Osteoblast (primary cell): ENCODE results near the gene MAGEB3. TPM values are rescaled to one million over a fixed set of nuclear protein-coding genes. Genes with fewer than 3 reads are reported as not detected.

Experiments
- DNase-seq: peaks from one replicate; pipeline ENCODE4 v3.0.0; 2011; ENCODE audit warnings: low spot score, mixed read lengths; ENCODE audit not compliant: insufficient read length; ENCODE audit errors: missing footprints
- H2AFZ ChIP-seq: 2 replicates; pipeline ENCODE4 v1.6.0; 2011; ENCODE audit warnings: mild to moderate bottlenecking, low read length
- H3K27ac ChIP-seq: 2 replicates; pipeline ENCODE4 v1.5.1; 2011; ENCODE audit warnings: mild to moderate bottlenecking, low read depth, low read length, moderate library complexity
- H3K27me3 ChIP-seq: 2 replicates; pipeline ENCODE4 v1.6.0; 2012; ENCODE audit warnings: mild to moderate bottlenecking, control low read depth, inconsistent platforms, low read length, moderate library complexity; ENCODE audit not compliant: insufficient read depth
- H3K36me3 ChIP-seq: 2 replicates; pipeline ENCODE4 v1.5.1; 2011; ENCODE audit warnings: mild to moderate bottlenecking, low read length, control low read depth, moderate library complexity; ENCODE audit not compliant: insufficient read depth
- H3K4me1 ChIP-seq: 2 replicates; pipeline ENCODE4 v1.5.1; 2011; ENCODE audit warnings: mild to moderate bottlenecking, low read length, control low read depth, moderate library complexity; ENCODE audit not compliant: insufficient read depth
- H3K4me2 ChIP-seq: 2 replicates; pipeline ENCODE4 v1.6.0; 2011; ENCODE audit warnings: mild to moderate bottlenecking, low read length; ENCODE audit not compliant: insufficient read depth
- H3K4me3 ChIP-seq: fragments of 200-600 bp; sonication (generic); 3 replicates; pipeline ENCODE4 v1.5.1; 2012; ENCODE audit warnings: mild to moderate bottlenecking, low read length, inconsistent platforms; ENCODE audit not compliant: insufficient read depth
- H3K79me2 ChIP-seq: 2 replicates; pipeline ENCODE4 v1.6.0; 2012; ENCODE audit warnings: mild to moderate bottlenecking, low read length, control low read depth, inconsistent platforms; ENCODE audit not compliant: insufficient read depth
- H3K9me3 ChIP-seq: 2 replicates; pipeline ENCODE4 v1.5.1; 2011; ENCODE audit warnings: low read depth, low read length, control low read depth
- H4K20me1 ChIP-seq: 2 replicates; pipeline ENCODE4 v1.6.0; 2012; ENCODE audit warnings: mild to moderate bottlenecking, low read length, control low read depth; ENCODE audit not compliant: insufficient read depth
- total RNA-seq: library from RNA; depleted of rRNA; stranded (reverse); fragments of >200 nt; gene quantifications from 2 replicates; pipeline ENCODE4 v1.2.3, GENCODE V29; 2012
- TF ChIP-seq, protein P1 (sequence below): IDR thresholded peaks from 2 replicates; pipeline ENCODE4 v1.5.1; 2011; ENCODE audit warnings: mild to moderate bottlenecking, low read depth, low read length, moderate library complexity; ENCODE audit errors: extremely low read depth

Gene MAGEB3
- total RNA-seq, 1 donor, result not detected

DNA sequence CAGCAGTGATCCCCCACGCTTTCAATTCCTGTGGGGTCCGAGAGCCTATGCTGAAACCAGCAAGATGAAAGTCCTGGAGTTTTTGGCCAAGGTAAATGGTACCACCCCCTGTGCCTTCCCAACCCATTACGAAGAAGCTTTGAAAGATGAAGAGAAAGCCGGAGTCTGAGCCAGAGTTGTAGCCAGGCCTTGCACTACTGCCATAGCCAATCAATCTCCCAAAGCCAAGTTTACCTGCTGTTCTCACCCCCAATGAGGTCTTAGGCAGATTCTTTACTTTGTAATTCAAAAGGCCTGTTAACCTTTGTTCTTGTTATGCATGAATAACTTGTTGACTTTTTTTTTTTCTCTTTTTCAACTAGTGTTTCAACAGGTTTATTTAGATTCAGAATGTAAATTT lies 11.1 kb upstream of the MAGEB3 start:
- Histone ChIP-seq H3K79me2 (no peaks in the 10 kb centered on the region), H3K36me3 (no peaks in the 10 kb centered on the region), H3K4me3 (no peak overlapping the region), H3K27me3 (no peaks in the 10 kb centered on the region), H3K27ac (no peak overlapping the region), H3K9me3 (no peaks in the 10 kb centered on the region), H3K4me1 (no peaks in the 10 kb centered on the region), H4K20me1 (no peaks in the 10 kb centered on the region), H2AFZ (no peak overlapping the region), H3K4me2 (no peak overlapping the region)
- TF ChIP-seq, protein P1, sequence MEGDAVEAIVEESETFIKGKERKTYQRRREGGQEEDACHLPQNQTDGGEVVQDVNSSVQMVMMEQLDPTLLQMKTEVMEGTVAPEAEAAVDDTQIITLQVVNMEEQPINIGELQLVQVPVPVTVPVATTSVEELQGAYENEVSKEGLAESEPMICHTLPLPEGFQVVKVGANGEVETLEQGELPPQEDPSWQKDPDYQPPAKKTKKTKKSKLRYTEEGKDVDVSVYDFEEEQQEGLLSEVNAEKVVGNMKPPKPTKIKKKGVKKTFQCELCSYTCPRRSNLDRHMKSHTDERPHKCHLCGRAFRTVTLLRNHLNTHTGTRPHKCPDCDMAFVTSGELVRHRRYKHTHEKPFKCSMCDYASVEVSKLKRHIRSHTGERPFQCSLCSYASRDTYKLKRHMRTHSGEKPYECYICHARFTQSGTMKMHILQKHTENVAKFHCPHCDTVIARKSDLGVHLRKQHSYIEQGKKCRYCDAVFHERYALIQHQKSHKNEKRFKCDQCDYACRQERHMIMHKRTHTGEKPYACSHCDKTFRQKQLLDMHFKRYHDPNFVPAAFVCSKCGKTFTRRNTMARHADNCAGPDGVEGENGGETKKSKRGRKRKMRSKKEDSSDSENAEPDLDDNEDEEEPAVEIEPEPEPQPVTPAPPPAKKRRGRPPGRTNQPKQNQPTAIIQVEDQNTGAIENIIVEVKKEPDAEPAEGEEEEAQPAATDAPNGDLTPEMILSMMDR, result no peak
- no peak for DNase-seq

DNA sequence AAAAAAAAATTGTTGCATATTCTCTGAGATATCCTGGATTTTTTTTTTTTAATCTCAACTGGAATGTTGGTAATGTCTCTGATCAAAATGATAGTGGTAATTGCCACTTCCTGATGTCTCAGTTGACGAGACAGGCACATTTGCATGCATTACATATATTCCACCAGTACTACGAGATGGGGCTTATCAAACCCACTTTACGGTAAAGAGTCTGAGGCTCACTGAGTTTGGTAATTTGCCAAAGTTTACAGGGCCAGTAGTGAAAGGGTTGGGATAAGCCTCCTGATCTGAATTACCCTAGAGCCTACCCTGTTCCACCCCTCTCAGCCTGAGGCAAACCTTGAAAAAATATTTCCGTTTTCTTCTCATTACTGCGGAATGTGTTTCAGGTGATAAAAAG lies 9.8 kb upstream of the MAGEB3 start:
- H3K4me3 ChIP-seq, result no peak overlapping the region
- H4K20me1 ChIP-seq, result no peaks in the 10 kb centered on the region
- no peaks in the 10 kb centered on the region for H3K36me3 ChIP-seq
- DNase-seq, result no peak
- H2AFZ ChIP-seq, result no peak overlapping the region
- H3K27ac ChIP-seq, result no peak overlapping the region
- H3K4me2 ChIP-seq, result no peak overlapping the region
- H3K27me3 ChIP-seq, result no peaks in the 10 kb centered on the region
- no peaks in the 10 kb centered on the region for H3K4me1 ChIP-seq
- TF ChIP-seq, protein P1, result no peak
- H3K9me3 ChIP-seq, result no peaks in the 10 kb centered on the region
- H3K79me2 ChIP-seq, result no peaks in the 10 kb centered on the region

DNA sequence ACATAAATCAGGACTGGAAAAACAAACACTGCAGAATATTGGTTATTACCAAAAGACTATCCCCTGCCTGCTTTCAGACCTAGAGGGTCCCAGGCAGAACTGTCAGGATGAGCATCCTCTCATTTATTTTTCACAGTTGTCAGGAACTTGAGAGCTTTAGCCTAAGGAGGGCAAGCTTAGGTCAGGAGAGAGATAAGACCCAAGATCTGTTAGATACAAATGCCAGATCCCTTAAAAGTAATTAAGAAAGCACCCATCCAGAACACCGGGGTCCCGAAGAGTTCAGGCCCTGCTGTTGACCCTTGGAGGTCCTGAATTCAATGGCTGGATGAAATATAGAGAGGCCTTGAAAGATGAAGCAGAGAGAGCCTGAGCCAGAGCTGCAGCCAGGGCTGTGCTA lies 5.9 kb upstream of the MAGEB3 start:
- Histone ChIP-seq H3K4me1 (no peaks in the 10 kb centered on the region), H3K4me2 (no peak overlapping the region), H3K27ac (no peak overlapping the region), H3K9me3 (no peaks in the 10 kb centered on the region), H3K4me3 (no peak overlapping the region), H3K36me3 (no peaks in the 10 kb centered on the region), H3K79me2 (no peaks in the 10 kb centered on the region), H3K27me3 (no peaks in the 10 kb centered on the region), H4K20me1 (no peaks in the 10 kb centered on the region), H2AFZ (no peak overlapping the region)
- TF ChIP-seq, protein P1, result no peak
- DNase-seq, result no peak

DNA sequence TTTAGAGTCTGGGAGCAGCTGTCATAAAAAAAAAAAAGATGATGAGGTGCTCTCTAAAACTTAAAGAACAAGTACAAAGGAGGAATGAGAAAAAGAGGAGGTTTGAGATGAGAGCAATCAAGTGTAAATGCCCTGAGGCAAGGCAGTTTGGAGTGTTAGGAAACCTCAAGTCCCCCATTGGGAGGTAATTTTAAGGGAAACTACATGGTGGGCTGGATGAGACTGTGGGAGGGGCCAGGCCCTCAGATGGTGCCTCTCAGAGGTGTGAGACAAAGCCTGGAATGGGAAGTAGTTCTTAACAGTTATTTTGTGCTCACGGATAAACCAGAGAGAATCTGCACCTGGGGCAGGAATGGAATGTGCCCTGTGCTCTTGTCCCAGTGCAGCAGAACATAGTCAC lies 1.9 kb upstream of the MAGEB3 start:
- TF ChIP-seq, protein P1, result no peak
- no peaks in the 10 kb centered on the region for H4K20me1 ChIP-seq
- no peak for DNase-seq
- H2AFZ ChIP-seq, result no peak overlapping the region
- no peak overlapping the region for H3K27ac ChIP-seq
- no peak overlapping the region for H3K4me2 ChIP-seq
- H3K27me3 ChIP-seq, result no peaks in the 10 kb centered on the region
- H3K9me3 ChIP-seq, result no peaks in the 10 kb centered on the region
- H3K79me2 ChIP-seq, result no peaks in the 10 kb centered on the region
- H3K4me1 ChIP-seq, result no peaks in the 10 kb centered on the region
- H3K4me3 ChIP-seq, result no peak overlapping the region
- H3K36me3 ChIP-seq, result no peaks in the 10 kb centered on the region
